Subcutaneous adipose tissue (tissue), 4 donors: Measurements from ENCODE around the gene HDHD2. TPM values are rescaled to one million over a fixed set of nuclear protein-coding genes. Genes with fewer than 3 reads are reported as not detected.

Experiments
- small RNA-seq: library from RNA; depleted of rRNA; stranded (forward); fragments of <200 nt; gene quantifications from one replicate; pipeline ENCODE3, GENCODE V24; 2016
- total RNA-seq, 4 donors: library from RNA; depleted of rRNA; stranded (reverse); fragments of >200 nt; gene quantifications; one replicate each; pipeline ENCODE4 v1.1.0, GENCODE V29; 2016
- TF ChIP-seq, protein P1 (sequence below): fragments of 450-650 bp; IDR thresholded peaks from one replicate; pipeline ENCODE4 v1.5.1; 2016; ENCODE audit warnings: low read depth, mild to moderate bottlenecking, control low read depth, antibody characterized with exemption, moderate library complexity

The HDHD2 gene
- total RNA-seq, 4 donors from 2014 or later = 20.9 to 29.8 (median 25.2) TPM

- TF ChIP-seq, protein P1, sequence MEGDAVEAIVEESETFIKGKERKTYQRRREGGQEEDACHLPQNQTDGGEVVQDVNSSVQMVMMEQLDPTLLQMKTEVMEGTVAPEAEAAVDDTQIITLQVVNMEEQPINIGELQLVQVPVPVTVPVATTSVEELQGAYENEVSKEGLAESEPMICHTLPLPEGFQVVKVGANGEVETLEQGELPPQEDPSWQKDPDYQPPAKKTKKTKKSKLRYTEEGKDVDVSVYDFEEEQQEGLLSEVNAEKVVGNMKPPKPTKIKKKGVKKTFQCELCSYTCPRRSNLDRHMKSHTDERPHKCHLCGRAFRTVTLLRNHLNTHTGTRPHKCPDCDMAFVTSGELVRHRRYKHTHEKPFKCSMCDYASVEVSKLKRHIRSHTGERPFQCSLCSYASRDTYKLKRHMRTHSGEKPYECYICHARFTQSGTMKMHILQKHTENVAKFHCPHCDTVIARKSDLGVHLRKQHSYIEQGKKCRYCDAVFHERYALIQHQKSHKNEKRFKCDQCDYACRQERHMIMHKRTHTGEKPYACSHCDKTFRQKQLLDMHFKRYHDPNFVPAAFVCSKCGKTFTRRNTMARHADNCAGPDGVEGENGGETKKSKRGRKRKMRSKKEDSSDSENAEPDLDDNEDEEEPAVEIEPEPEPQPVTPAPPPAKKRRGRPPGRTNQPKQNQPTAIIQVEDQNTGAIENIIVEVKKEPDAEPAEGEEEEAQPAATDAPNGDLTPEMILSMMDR = no peak
Measured at GRCh38 chr18:47080872-47081271, 69.4 kb downstream of the HDHD2 start.

DNA sequence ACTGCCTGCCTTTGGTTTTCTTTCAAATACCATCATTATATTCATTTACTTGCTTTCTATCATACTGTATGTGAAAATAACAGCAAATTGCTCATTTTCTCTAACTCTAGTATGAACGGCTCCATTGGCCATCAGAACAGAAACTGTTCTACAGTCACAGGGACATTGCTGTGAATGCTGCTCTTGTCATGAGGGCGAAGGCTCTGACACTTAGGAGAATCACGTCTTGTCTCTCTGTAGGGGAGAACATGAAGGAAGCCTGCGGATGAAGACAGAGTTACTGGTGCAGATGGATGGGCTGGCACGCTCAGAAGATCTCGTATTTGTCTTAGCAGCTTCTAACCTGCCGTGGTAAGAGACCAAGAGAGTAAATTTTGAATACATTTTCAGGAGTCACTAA, 73.2 kb downstream of the HDHD2 start:
- TF ChIP-seq, protein P1 = no peak

GRCh38 chr18:47075098-47075883, 75.0 kb downstream of the HDHD2 start:
- TF ChIP-seq, protein P1 = no peak

DNA sequence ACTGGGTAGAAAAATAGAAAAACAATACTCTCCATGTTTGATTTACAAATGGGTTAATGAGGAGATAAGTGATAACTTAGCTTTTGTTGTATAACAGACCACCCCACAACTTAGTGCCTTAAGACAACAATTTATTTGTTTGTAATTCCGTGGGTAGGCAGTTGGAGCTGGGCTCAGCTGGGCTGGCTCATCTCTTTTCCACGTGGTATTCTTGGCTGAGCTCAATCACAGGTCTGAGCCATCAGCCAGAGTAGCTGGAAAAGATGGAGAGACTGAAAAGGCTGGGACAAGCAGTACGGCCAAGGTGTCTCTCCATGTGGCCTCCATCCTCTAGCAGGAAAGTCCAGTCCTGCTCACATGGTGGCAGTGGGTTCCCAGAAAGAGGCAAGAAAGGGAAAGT, 82.7 kb downstream of the HDHD2 start:
- TF ChIP-seq, protein P1 = no peak

GRCh38 chr18:47063096-47063495, 87.2 kb downstream of the HDHD2 start:
- TF ChIP-seq, protein P1 = no peak

DNA sequence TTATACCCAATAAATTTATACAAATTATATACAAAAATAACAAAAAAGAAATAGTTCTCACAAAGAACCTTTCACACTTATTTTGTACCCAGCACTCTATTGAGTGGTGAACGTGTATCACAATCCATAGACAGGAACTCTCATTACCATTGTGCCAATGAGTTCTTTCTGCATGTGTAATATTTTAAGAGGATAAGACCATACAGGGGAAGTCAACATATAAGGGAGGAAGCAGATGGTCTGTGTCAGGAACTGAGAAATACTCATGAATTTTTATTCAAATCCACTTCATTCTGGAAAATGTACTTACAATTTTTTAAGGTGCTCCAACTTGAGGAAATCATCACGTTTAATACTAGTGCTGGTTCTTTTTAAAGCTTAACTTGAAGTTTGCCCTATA, 87.8 kb downstream of the HDHD2 start:
- TF ChIP-seq, protein P1 = no peak

Small RNA genes lying within 50 kb of the gene (small RNA-seq; reads per million reads assigned to genes)
- not detected for gene AC012254.4

Other genes with a start within 250 kb of the HDHD2 start
- gene PIAS2, start 233.0 kb downstream of the HDHD2 start, total RNA-seq = 10 to 100 TPM; 25.1 to 40.8 (median 29.2) TPM
- gene KATNAL2, start 232.9 kb downstream of the HDHD2 start, total RNA-seq = 10 to 100 TPM in 1 of 4 donors, 1 to 10 TPM in 3; 2.6 to 17.2 (median 8.6) TPM
- gene ELOA2, start 114.9 kb downstream of the HDHD2 start, total RNA-seq = not detected
- gene IER3IP1, start 25.9 kb upstream of the HDHD2 start, total RNA-seq = 10 to 100 TPM; 10.0 to 31.0 (median 12.0) TPM
- gene SKOR2, start 101.2 kb upstream of the HDHD2 start, total RNA-seq = not detected